GM18858 (cell line): Measurements from ENCODE around the gene IRAK2.
"Not testable (repeated sequence)": the region's sequence is repeated elsewhere in the genome, so short reads cannot be mapped to it uniquely, and the experiment has no call there.

Experiments
- ATAC-seq: cut with Tn5 transposase; IDR thresholded peaks from one replicate; pipeline ENCODE4 v1.9.1; 2021; ENCODE audit not compliant: unreplicated experiment

Gene IRAK2

GRCh38 chr3:10164546-10165393, at the start of gene IRAK2:
Gene IRAK2 (plus strand): TSS chr3:10164919. CDS start chr3:10164955, 36 bp downstream.
- ATAC-seq: no peak

DNA sequence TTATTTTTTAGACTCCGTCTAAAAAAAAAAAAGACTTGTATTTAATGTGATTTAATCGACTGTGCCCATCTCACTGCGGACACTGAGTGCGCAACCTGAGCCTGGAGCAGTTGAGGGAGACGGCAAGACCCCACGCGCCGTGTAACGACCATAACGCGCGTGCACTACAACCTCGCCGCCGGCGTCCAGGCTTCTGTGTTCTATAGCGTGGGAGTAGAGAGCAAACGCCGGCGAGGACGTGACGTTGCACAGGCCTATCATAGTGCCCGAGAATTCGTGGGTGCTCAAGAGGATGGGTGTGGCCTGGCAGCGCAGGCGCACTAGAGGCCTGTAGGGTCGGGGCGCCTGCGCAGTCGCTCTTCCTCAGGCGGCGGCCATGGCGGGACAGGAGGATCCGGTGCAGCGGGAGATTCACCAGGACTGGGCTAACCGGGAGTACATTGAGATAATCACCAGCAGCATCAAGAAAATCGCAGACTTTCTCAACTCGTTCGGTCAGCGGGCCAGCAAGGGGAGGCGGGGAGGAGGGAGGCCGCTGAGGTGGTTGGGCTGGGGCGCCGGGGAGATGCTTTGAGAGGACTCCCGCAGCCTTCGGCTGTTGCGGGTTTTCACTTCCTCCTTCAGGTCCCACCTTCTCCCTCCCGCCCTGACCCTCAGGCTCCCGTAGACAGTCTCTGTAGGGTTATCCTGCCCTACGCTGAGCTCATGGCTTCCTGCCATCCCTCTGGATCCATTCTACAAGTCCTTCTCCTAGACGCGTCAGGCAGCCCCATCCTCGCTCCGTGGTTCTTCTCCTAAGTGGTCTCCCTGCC, 49.2 kb upstream of the IRAK2 start, which contains the start of gene BRK1:
TSS of gene BRK1 (plus strand) at position 350 of the 812 bp plus-strand sequence. CDS start at position 377, 27 bp downstream.
- ATAC-seq: peak; percentile 95

DNA sequence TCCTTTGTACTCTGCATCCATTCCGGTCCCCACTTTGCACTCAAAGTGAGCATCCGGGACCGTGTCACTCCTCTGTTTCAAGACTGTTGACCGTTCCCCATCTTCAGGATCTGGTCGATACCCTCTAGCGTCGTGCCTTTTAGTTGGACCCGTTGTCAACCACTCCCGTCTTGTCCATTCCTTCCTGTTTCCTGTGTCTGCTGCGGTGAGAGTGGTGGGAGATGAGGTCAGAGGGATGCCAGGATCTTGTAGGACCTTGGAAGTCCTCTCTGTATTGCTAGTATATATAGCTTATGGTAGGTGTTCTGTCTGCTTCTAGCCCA, 48.6 kb upstream of the IRAK2 start:
- peak; percentile 7 for ATAC-seq

- ATAC-seq: no peak
These were observed 47.8 kb upstream of the IRAK2 start for GRCh38 chr3:10116928-10117327.

- no peak for ATAC-seq
These were observed 45.3 kb upstream of the IRAK2 start for GRCh38 chr3:10119376-10119775.

DNA sequence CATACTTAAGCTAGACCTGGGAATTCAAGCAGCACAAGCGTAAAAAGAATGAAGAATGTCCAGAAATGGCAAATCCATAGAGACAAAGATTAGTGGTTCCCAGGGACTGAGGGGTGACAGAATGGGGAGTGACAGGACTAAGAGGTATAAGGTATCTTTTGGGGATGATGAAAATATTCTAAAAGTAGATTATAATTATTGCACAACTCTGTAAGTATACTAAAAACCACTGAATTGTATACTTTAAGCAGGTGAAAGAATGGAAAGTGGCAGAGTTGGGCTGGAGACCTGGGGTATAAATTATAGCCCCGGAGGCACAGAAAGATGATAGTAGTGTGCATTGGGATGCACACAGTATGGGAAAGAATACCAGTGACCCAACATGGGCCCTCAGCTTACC, 43.7 kb upstream of the IRAK2 start:
- no peak for ATAC-seq

GRCh38 chr3:10122724-10123123, 42.0 kb upstream of the IRAK2 start:
- ATAC-seq: no peak

DNA sequence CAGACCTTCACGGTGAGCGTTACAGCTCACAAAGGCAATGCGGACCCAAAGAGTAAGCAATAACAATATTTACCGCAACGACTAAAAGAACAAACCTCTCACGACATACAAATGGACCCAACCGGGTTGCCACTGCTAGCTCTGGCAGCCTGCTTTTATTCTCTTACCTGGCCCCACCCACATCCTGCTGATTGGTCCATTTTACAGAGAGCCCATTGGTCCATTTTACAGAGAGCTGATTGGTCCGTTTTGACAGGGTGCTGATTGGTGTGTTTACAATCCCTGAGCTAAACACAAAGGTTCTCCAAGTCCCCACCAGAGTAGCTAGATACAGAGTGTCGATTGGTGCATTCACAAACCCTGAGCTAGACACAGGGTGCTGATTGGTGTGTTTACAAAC, 28.8 kb upstream of the IRAK2 start:
- ATAC-seq: not testable (repeated sequence)

DNA sequence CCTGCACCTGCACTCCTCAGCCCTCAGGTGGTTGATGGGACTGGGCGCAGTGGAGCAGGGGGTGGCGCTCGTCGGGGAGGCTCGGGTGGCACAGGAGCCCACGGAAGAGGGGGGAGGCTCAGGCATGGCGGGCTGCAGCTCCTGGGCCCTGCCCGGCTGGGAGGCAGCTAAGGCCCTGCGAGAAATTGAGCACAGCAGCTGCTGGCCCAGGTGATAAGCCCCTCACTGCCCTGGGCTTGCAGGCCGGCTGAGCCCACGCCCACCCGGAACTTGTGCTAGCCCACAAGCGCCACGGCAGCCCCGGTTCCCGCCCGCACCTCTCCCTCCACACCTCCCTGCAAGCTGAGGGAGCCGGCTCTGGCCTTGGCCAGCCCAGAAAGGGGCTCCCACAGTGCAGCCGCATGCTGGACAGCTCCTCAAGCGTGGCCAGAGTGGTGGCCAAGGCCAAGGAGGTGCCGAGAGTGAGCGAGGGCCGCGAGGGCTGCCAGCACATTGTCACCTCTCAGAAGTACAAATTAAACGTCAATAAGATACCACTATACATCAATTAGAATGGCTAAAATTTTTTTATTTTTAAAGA, 28.2 kb upstream of the IRAK2 start:
- ATAC-seq: no peak

DNA sequence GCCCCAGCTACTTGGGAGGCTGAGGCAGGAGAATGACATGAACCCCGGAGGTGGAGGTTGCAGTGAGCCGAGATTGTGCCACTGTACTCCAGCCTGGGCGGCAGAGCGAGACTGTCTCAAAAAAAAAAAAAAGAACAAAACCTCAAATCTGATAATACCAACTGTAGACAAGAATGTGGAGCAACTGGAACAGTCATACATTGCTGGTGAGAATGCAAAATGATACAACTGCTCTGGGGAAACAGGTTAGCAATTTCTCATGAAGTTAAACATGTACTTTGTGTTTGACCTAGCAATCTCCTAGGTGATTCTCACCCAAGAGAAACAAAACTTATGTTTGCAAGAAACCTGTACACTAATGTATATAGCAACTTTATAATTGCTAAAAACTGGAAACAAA, 27.5 kb upstream of the IRAK2 start:
- ATAC-seq: no peak

DNA sequence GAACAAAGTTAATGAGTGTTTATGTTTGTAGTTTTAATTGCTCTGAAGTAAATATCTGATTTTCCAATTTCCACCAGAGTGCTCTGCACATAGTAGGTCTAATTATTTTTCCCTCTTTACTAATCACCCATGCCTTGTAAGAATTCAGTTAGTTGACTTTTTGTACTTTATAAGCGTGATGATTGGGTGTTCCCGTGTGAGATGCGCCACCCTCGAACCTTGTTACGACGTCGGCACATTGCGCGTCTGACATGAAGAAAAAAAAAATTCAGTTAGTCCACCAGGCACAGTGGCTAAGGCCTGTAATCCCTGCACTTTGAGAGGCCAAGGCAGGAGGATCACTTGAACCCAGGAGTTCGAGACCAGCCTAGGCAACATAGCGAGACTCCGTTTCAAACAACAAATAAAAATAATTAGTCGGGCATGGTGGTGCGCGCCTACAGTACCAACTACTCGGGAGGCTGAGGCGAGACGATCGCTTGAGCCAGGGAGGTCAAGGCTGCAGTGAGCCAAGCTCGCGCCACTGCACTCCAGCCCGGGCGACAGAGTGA, 23.6 kb upstream of the IRAK2 start:
- ATAC-seq: no peak

DNA sequence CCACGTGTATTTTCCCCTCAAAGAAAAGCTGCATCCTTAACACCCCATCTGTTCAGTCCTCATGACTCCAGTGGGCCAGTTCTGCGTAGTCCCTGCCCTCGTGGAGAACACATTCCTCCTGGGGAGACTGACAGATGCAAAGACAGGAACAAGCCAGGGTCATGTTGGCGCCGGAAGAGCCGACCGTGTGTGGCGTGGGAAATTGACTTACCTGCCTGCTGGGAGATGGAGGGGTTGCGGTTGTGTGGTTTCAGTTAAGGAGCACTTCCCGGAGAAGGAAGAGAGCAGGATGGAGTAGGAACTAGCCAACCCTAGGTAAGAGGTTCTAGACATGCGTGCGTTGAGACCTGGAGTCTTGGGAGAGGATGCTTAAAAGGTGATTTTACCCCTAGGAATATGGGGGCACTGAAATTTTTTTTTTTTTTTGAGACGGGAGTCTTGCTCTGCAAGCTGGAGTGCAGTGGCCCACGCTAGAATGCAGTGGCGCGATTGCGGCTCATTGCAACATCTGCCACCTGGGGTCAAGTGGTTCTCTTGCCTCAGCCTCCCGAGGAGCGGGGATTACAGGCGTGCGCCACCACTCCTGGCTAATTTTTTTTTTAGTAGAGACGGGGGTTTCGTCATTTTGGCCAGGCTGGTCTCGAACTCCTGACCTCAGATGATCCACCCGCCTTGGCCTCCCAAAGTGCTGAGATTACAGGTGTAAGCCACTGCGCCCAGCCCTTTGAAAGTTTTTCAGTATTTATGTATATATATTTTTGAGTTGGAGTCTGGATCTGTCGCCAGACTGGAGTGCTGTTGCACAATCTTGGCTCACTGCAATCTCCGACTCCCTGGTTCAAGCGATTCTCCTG, 21.8 kb upstream of the IRAK2 start:
- no peak for ATAC-seq

DNA sequence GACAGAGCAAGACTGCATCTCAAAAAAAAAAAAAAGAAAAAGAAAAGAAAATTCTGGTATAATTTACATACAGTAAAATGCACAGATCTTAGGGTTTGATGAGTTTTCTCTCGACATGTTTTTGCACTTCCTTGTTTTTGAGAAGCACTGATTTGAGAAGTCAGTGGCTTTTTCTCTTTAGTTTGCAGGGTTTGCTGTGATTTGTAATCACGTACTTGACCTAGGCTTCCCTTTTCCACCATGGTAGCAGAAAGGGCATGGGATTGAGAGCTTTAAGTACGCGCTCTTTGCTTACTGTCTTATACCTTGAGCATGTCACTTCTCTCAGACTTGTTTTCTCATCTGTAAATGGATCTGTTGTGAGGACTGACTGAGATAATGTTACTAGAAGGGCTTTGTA, 19.0 kb upstream of the IRAK2 start:
- ATAC-seq: no peak

GRCh38 chr3:10149226-10149625, 15.5 kb upstream of the IRAK2 start:
- ATAC-seq: no peak

DNA sequence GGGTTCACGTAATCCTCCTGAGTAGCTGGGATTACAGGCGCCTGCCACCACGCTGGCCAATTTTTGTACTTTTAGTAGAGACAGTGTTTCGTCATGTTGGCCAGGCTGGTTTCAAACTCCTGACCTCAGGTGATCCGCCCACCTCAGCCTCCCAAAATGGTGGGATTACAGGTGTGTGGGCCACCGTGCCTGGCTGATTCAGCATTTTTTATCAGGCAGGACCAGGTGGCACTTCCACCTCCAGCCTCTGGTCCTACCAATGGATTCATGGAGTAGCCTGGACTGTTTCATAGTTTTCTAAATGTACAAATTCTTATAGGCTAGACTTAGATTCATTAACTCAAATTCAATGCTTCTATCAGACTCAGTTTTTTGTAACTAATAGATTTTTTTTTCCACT, 13.7 kb upstream of the IRAK2 start:
- ATAC-seq: no peak

GRCh38 chr3:10154335-10155122, 10.2 kb upstream of the IRAK2 start:
- no peak for ATAC-seq

GRCh38 chr3:10155123-10155472, 9.6 kb upstream of the IRAK2 start:
- no peak for ATAC-seq

GRCh38 chr3:10155658-10156057, 9.1 kb upstream of the IRAK2 start:
- no peak for ATAC-seq

- ATAC-seq: no peak
These were observed 7.7 kb upstream of the IRAK2 start for GRCh38 chr3:10157031-10157430.

GRCh38 chr3:10158555-10158954, 6.2 kb upstream of the IRAK2 start:
- not testable (repeated sequence) for ATAC-seq
